Mononuclear cell (primary cell): Measurements from ENCODE around the gene STX8. TPM values are rescaled to one million over a fixed set of nuclear protein-coding genes. Genes with fewer than 3 reads are reported as not detected.

Source experiments
- H3K27me3 ChIP-seq: 2 replicates; pipeline ENCODE4 v1.6.0; 2011; ENCODE audit warnings: low read length, control low read depth; ENCODE audit not compliant: insufficient read depth
- H3K4me1 ChIP-seq: 2 replicates; pipeline ENCODE4 v1.5.1; 2011; ENCODE audit warnings: mild to moderate bottlenecking, low read length, control low read depth; ENCODE audit not compliant: insufficient read depth
- H3K4me3 ChIP-seq: 2 replicates; pipeline ENCODE4 v1.5.1; 2011; ENCODE audit warnings: mild to moderate bottlenecking, low read length, moderate library complexity
- H3K9me3 ChIP-seq: 2 replicates; pipeline ENCODE4 v1.5.1; 2011; ENCODE audit warnings: low read depth, mild to moderate bottlenecking, control low read depth, low read length
- total RNA-seq: library from RNA; depleted of rRNA; stranded (reverse); fragments of >200 nt; gene quantifications from one replicate; pipeline ENCODE4 v1.2.3, GENCODE V29; 2012

The STX8 gene
- total RNA-seq, 1 donor: 67.8 TPM

DNA sequence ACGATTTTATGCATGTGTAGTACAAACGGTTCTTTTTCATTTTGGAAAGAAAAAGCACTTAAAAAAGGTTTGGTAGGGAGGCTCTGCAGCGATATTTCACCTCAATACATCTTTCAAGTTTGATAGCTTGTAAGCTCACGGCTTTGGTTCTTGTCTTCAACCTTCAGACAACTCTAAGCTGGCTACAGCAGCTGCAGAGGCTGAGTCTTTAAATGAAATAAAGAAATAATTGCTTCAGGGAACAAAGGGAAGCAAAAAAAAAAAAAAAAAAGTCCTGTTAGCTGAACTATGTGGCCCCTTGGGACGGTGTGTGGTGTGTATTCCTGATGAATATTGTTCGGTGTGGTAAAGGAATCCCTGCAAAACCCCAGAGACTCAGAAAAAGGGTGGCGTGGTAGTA is 289.2 kb downstream of the STX8 start:
- Histone ChIP-seq H3K4me3 (no peak overlapping the region), H3K27me3 (no peaks in the 10 kb centered on the region), H3K9me3 (no peaks in the 10 kb centered on the region), H3K4me1 (peaks cover 5% of the 10 kb centered on the region)

- Histone ChIP-seq H3K9me3 (no peaks in the 10 kb centered on the region), H3K4me3 (no peak overlapping the region), H3K4me1 (peaks cover 5% of the 10 kb centered on the region), H3K27me3 (no peaks in the 10 kb centered on the region)
Observed at GRCh38 chr17:9285602-9286427, 289.8 kb downstream of the STX8 start.

DNA sequence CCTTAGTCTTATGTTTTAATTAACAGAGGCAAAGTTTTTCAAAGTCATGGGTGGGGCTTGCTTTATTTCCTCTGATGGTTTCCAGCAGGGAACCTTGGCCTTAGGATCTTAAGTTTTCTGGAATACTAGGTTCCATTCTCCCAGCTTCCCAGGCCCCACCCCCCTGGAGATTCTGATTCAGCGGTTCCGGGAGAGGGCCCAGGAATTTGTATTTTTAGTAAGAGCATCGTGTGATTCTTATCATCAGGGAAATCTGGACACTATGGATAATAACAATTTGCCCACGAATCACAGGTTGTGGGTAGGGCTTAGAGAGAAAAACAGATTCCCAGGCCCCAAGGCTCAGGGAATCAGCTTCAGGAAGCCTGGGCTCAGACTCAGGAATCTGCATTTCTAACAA is 290.7 kb downstream of the STX8 start:
- Histone ChIP-seq H3K4me1 (no peaks in the 10 kb centered on the region), H3K4me3 (no peak overlapping the region), H3K27me3 (no peaks in the 10 kb centered on the region), H3K9me3 (no peaks in the 10 kb centered on the region)

GRCh38 chr17:9283909-9284308 is 291.7 kb downstream of the STX8 start:
- H3K27me3 ChIP-seq: no peaks in the 10 kb centered on the region
- no peaks in the 10 kb centered on the region for H3K9me3 ChIP-seq
- H3K4me3 ChIP-seq: no peak overlapping the region
- H3K4me1 ChIP-seq: no peaks in the 10 kb centered on the region

- no peaks in the 10 kb centered on the region for H3K9me3 ChIP-seq
- no peaks in the 10 kb centered on the region for H3K27me3 ChIP-seq
- H3K4me3 ChIP-seq: no peak overlapping the region
- H3K4me1 ChIP-seq: no peaks in the 10 kb centered on the region
Observed at GRCh38 chr17:9279893-9280292, 295.7 kb downstream of the STX8 start.

GRCh38 chr17:9274973-9275372 is 300.6 kb downstream of the STX8 start:
- Histone ChIP-seq H3K4me3 (no peak overlapping the region), H3K27me3 (no peaks in the 10 kb centered on the region), H3K9me3 (no peaks in the 10 kb centered on the region), H3K4me1 (no peaks in the 10 kb centered on the region)

- Histone ChIP-seq H3K27me3 (no peaks in the 10 kb centered on the region), H3K4me1 (no peaks in the 10 kb centered on the region), H3K9me3 (no peaks in the 10 kb centered on the region), H3K4me3 (no peak overlapping the region)
Observed at GRCh38 chr17:9273428-9274391, 301.9 kb downstream of the STX8 start.

DNA sequence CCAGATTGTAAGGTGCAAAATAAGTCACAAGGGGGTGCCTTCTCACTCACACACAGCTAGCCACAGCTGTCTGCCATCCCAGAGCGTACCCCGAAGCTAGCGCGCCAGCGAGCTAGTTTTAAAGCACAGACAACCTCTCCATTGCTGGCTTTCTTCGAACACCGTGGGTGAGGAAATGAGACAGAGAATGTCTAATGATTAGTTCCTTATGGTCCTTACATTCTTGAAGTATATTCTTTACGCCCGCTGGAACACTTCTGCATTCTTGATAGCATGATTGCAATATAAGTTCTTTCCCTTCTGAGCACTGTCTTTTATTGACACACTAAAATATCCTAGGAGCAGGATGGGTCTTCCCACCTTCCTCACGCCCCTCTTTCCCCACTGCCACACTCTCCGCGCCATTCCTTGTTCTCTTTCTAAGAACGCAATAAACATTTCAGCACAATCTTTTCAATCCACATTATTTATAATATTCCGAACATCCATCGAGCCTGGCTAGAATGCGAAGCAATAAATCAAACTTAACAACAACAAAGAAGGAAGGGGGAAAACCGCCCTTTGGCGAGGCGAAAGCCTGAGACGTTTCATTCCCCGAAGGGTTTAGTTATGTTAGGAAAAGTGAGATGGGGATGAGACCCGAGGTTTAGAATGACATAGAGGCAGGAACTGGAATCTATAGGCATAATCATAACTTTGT is 303.0 kb downstream of the STX8 start:
- Histone ChIP-seq H3K27me3 (no peaks in the 10 kb centered on the region), H3K4me3 (no peak overlapping the region), H3K9me3 (no peaks in the 10 kb centered on the region), H3K4me1 (no peaks in the 10 kb centered on the region)

DNA sequence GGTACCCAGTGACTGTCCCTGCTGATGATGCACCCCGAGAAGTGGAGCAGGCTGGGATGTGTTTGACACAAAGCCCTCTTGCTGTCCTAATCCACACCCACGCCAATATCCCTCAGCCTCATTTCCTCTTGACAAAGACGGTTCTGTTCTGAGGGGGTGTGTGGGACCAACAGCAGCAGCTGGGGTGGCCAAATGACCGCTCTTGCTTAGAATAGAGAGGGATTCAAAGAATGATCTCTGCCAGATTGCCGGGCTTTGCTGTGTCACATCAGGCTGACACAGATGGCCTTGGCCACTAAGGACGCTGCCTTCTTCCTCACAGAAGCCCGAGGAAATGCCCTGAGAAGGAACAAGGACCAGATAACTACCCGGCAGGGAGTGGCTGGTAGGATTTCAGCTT is 303.6 kb downstream of the STX8 start:
- Histone ChIP-seq H3K4me1 (no peaks in the 10 kb centered on the region), H3K4me3 (no peak overlapping the region), H3K27me3 (no peaks in the 10 kb centered on the region), H3K9me3 (no peaks in the 10 kb centered on the region)

- H3K4me3 ChIP-seq: no peak overlapping the region
- H3K27me3 ChIP-seq: no peaks in the 10 kb centered on the region
- H3K4me1 ChIP-seq: no peaks in the 10 kb centered on the region
- H3K9me3 ChIP-seq: no peaks in the 10 kb centered on the region
Observed at GRCh38 chr17:9270921-9271320, 304.7 kb downstream of the STX8 start.

DNA sequence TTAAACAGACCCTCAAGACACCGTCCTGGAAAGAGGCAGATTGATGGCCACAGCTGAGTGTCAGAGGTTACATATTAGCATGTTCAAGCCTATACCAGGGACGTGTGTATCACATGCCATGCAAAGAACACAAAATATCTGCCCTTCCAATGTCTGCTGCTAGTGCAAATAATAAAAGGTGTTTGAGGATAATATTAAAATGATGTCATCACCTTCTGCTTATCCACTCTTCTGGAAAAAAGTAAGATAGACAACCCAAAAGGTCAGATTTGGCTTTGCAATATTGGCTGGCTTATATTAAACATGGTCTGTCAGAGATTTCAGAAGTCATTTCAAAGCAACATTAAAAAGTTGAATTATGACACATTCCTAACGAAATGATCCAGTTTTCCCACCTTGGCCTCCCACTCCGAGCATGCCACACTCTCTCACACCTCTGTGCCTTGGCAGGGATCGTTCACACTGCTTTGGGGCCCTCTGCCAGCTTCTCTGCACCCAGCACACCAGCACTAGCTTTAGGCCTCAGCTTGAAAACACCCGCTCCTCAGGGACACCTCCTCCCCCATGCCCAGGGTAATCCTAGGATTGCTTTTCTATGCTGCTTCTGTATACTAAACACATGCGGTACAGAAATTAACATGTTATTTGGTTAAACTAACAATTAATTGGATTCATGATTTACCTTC is 306.1 kb downstream of the STX8 start:
- no peaks in the 10 kb centered on the region for H3K4me1 ChIP-seq
- no peak overlapping the region for H3K4me3 ChIP-seq
- H3K27me3 ChIP-seq: no peaks in the 10 kb centered on the region
- no peaks in the 10 kb centered on the region for H3K9me3 ChIP-seq

DNA sequence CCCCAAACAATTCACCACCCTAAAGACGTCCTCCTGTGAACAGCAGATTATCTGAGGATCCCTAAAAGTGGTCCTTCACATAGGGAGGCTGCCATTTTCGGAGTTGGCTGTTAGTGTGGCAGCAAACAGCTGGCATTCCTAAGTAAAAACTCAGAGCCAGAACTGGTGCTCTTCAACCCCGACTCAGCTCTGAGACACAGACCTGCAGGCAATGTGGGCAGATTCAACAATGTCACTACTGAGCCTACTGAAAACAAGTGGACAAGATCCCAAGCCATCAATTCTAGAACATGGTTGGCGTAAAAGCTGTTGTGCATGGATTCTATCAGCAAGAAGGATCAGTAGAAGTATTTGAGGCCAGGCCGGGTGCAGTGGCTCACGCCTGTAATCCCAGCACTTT is 307.1 kb downstream of the STX8 start:
- Histone ChIP-seq H3K4me3 (no peak overlapping the region), H3K27me3 (no peaks in the 10 kb centered on the region), H3K4me1 (no peaks in the 10 kb centered on the region), H3K9me3 (no peaks in the 10 kb centered on the region)

GRCh38 chr17:9266697-9267117 is 308.9 kb downstream of the STX8 start:
- H3K4me1 ChIP-seq: no peaks in the 10 kb centered on the region
- no peak overlapping the region for H3K4me3 ChIP-seq
- H3K27me3 ChIP-seq: no peaks in the 10 kb centered on the region
- no peaks in the 10 kb centered on the region for H3K9me3 ChIP-seq

DNA sequence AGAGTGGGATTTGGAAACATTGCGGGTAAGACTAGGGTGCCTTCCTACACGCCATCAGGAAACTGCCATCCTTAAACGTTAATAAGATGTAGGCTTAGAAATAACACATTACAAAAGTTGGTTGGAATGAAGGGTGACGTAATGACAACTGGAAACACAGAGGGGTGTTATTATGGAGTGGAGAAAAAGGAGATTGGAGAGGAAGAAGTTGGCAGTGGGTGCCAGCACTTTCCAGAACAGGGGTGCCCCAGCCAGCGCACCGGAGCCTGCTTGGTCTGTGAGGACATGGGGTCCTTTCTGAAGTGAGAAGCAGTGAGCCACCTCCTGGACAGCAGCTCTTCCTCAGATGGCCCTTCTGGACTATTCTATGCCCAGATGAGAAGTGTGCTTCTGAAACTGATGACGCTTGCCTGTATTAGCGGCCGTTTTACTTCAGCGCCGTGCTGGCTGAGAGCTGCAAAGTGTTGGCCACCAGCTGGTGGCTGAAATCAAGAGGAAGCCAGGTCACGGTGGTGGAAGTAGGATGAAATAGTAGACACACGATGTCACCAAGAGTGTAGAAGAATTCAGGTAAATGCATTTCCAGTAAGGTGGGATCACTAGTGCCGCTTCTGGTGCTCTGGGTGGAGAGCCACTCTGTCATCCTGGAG is 309.5 kb downstream of the STX8 start:
- no peaks in the 10 kb centered on the region for H3K27me3 ChIP-seq
- H3K4me1 ChIP-seq: no peaks in the 10 kb centered on the region
- H3K9me3 ChIP-seq: no peaks in the 10 kb centered on the region
- no peak overlapping the region for H3K4me3 ChIP-seq
